ENCODE data around the gene TXNDC16. TPM values are rescaled to one million over a fixed set of nuclear protein-coding genes. Genes with fewer than 3 reads are reported as not detected.

Gene TXNDC16
- total and polyA plus RNA-seq, 5 donors = 2.6 to 7.6 (median 6.7) TPM

DNA sequence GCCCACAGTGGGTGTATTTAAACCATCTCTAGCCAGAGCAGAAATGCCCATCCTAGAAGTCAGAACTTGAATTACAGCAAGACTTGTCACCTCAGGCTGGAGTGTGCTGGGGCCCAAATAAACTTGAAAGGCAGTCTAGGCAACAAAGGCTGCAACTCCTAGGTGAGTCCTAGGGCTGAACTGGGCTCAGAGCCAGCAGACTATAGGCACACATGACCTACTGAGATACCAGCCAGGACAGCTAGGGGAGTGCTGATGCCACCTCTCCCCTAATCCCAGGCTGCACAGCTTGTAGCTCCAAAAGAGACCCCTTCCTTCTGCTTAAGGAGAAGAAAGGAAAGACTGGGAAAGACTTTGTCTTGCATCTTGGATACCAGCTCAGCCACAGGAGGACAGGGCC is 106.0 kb downstream of the TXNDC16 start:
- ATAC-seq (no peak), DNase-seq (peak in 2 of 3 donors; percentile 6 to 12)
- H3K4me3 ChIP-seq (ENCODE audit: low read length) = no peak overlapping the region
- H3K4me1 ChIP-seq (ENCODE audit: control insufficient read depth, insufficient read depth, low read length) = no peaks in the 10 kb centered on the region
- no peaks in the 10 kb centered on the region for H3K27me3 ChIP-seq (ENCODE audit: control insufficient read depth, insufficient read depth)
- no peaks in the 10 kb centered on the region for H3K9me3 ChIP-seq (ENCODE audit: control insufficient read depth, low read length)
- intact Hi-C loops (cut with DNase I) = no loop called here
- H3K27ac ChIP-seq (ENCODE audit: low read length) = no peak overlapping the region

DNA sequence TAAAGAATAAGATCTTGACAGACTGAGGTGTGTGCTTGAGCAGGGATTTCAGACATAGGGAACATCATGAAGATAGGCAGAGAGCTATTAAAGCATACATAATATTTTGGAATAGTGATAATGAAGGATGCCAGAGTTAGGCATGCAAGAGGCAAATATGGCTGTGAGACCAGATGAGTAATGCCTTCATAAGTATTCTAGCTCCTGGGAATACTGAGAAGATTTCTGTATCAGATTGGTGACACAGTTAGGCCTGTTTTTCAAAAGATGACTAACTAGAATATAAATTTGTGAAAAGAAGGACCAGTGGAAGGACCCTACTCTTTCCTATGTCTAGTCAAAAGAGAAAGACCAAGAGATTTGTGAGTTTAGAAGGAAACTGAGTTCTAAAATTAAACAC is 108.8 kb downstream of the TXNDC16 start:
- DNase-seq = no peak
- Histone ChIP-seq H3K4me3 (ENCODE audit: low read length) (no peak overlapping the region), H3K27me3 (ENCODE audit: control insufficient read depth, insufficient read depth) (no peaks in the 10 kb centered on the region), H3K27ac (ENCODE audit: low read length) (no peak overlapping the region), H3K4me1 (ENCODE audit: control insufficient read depth, insufficient read depth, low read length) (no peaks in the 10 kb centered on the region), H3K9me3 (ENCODE audit: control insufficient read depth, low read length) (no peaks in the 10 kb centered on the region)
- no peak for ATAC-seq
- intact Hi-C loops (cut with DNase I) = no loop called here

DNA sequence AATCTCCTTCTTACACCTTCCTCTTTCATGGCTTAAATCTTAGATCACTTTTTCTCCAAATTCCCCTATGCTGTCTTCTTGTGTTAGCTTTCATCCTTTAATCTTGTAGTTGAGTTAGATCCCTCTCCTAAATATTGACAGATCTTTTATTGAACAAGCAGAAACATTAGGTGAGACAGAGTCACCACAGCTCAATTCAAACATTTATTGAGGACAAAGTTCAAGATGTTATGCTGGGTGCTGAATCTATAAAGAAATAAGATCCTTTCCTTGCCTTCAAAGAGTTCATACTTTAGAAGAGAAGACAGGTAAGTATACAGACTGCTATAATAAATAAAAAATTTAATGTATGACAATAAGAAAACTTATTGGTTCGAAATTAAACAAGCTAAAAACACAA is 109.7 kb downstream of the TXNDC16 start:
- Histone ChIP-seq H3K9me3 (ENCODE audit: control insufficient read depth, low read length) (no peaks in the 10 kb centered on the region), H3K4me1 (ENCODE audit: control insufficient read depth, insufficient read depth, low read length) (no peaks in the 10 kb centered on the region), H3K27me3 (ENCODE audit: control insufficient read depth, insufficient read depth) (no peaks in the 10 kb centered on the region), H3K4me3 (ENCODE audit: low read length) (no peak overlapping the region), H3K27ac (ENCODE audit: low read length) (no peak overlapping the region)
- DNase-seq = no peak
- 94% methylated on average over 1 of the region's 1 CpG for WGBS
- ATAC-seq = no peak
- intact Hi-C loops (cut with DNase I) = no loop called here

DNA sequence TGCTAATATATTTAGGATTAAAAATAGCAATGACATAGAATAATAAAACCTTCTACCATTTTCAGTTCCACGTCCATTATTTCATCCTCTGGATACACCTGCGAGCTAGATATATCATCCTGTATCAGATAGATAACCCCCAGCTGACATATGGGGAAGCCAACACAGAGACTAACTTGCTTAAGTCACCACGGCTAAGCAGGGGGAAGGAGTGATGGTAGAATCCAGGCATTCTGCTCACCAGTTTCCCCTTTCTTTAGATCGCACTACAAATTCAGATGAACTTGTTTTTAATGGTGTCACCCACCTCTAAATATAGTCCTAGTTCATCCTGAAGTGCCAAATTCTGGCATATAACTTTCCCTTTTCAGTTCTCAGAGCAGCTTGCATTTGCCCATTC is 110.1 kb downstream of the TXNDC16 start:
- ATAC-seq (no peak), DNase-seq (no peak)
- intact Hi-C loops (cut with DNase I) = no loop called here
- 85% methylated on average over 4 of the region's 4 CpGs for WGBS
- H3K9me3 ChIP-seq (ENCODE audit: control insufficient read depth, low read length) = no peaks in the 10 kb centered on the region
- H3K4me3 ChIP-seq (ENCODE audit: low read length) = no peak overlapping the region
- H3K4me1 ChIP-seq (ENCODE audit: control insufficient read depth, insufficient read depth, low read length) = no peaks in the 10 kb centered on the region
- H3K27me3 ChIP-seq (ENCODE audit: control insufficient read depth, insufficient read depth) = no peaks in the 10 kb centered on the region
- no peak overlapping the region for H3K27ac ChIP-seq (ENCODE audit: low read length)

DNA sequence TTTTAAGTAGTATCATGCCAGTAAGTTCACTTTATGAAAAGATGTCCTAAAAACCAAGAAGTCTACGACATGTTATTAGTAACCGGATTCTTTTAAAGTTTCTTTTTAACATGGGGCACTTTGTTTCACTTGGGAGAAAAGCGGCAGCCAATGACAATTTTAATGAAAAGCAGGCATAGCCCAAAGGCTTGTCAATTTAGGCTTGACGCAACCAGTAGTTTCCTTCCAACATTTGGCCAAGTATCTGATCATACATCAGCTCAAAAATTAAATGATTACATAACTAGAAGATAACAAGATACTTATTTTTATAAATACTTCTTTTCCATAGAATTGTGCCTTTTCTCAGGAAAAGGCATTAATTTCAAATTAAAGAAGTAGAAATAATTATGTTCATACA is 112.8 kb downstream of the TXNDC16 start:
- DNase-seq (no peak), ATAC-seq (no peak)
- WGBS = 95% methylated on average over 4 of the region's 4 CpGs
- no peak overlapping the region for H3K4me3 ChIP-seq (ENCODE audit: low read length)
- no peak overlapping the region for H3K27ac ChIP-seq (ENCODE audit: low read length)
- intact Hi-C loops (cut with DNase I) = no loop called here
- no peaks in the 10 kb centered on the region for H3K9me3 ChIP-seq (ENCODE audit: control insufficient read depth, low read length)
- no peaks in the 10 kb centered on the region for H3K4me1 ChIP-seq (ENCODE audit: control insufficient read depth, insufficient read depth, low read length)
- H3K27me3 ChIP-seq (ENCODE audit: control insufficient read depth, insufficient read depth) = no peaks in the 10 kb centered on the region

DNA sequence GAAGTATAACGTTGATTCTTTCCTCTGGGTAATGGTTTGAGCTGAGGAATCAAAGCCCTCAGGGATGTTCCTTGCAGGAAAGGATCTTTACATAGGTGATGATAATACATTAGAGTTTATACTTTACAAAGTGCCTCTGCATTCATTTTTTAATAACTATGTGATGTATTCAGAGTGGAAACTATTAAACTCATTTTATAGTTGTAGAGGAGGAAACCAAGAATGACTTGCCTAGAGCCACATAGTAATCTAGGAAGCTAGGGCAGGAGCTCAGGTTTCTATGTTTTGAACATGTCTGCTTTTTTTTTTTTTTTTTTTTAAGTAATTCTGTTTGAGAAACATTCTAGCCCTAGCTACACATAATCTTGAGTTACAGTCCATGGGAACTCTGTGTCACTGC is 117.3 kb downstream of the TXNDC16 start:
- Histone ChIP-seq H3K27ac (ENCODE audit: low read length) (no peak overlapping the region), H3K4me3 (ENCODE audit: low read length) (no peak overlapping the region), H3K9me3 (ENCODE audit: control insufficient read depth, low read length) (no peaks in the 10 kb centered on the region), H3K27me3 (ENCODE audit: control insufficient read depth, insufficient read depth) (no peaks in the 10 kb centered on the region), H3K4me1 (ENCODE audit: control insufficient read depth, insufficient read depth, low read length) (no peaks in the 10 kb centered on the region)
- ATAC-seq (no peak), DNase-seq (no peak)
- intact Hi-C loops (cut with DNase I) = no loop called here
- 94% methylated on average over 1 of the region's 1 CpG for WGBS

DNA sequence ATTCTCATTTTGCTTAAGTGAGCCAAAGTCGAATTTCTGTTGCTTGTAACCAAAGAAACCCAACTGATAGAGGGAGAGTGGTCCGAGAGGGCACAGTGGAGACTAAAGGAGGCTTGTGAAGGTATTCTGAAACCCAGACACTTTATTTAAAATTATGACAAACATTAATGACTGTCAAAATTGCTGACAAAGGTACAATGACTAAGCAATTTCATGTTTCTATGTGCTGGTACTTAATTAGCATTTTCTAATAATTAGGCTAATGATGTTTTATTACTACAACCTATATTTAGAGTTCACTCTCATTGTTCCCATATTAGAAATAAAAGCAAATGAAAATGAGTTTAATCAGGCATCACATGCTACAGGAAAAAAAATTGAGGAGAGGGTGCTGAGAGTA is 121.8 kb downstream of the TXNDC16 start:
- no peak overlapping the region for H3K27ac ChIP-seq (ENCODE audit: low read length)
- DNase-seq (no peak), ATAC-seq (no peak)
- no peaks in the 10 kb centered on the region for H3K27me3 ChIP-seq (ENCODE audit: control insufficient read depth, insufficient read depth)
- no peak overlapping the region for H3K4me3 ChIP-seq (ENCODE audit: low read length)
- 95% methylated on average over 2 of the region's 2 CpGs for WGBS
- H3K9me3 ChIP-seq (ENCODE audit: control insufficient read depth, low read length) = no peaks in the 10 kb centered on the region
- no peaks in the 10 kb centered on the region for H3K4me1 ChIP-seq (ENCODE audit: control insufficient read depth, insufficient read depth, low read length)
- intact Hi-C loops (cut with DNase I) = no loop called here

DNA sequence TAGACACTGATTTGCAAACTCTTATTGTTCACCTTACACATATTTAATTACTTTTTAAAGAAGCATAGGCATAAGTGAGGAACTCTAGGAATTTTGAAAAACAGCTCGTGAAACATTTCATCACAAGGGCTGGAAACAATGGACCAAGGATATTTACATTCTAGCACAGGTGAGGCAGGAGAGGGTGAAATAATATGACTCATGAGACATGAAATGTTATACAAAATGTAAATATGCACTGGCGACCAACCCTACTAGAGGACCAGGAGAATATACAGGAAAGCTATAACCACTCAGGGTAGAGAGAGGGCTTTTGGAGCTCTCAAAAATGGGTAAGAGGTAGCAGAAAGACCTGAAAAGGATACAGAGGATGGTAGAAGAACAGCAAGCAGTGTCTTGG is 122.9 kb downstream of the TXNDC16 start:
- ATAC-seq (no peak), DNase-seq (no peak)
- Histone ChIP-seq H3K27me3 (ENCODE audit: control insufficient read depth, insufficient read depth) (no peaks in the 10 kb centered on the region), H3K4me1 (ENCODE audit: control insufficient read depth, insufficient read depth, low read length) (no peaks in the 10 kb centered on the region), H3K4me3 (ENCODE audit: low read length) (no peak overlapping the region), H3K9me3 (ENCODE audit: control insufficient read depth, low read length) (no peaks in the 10 kb centered on the region), H3K27ac (ENCODE audit: low read length) (no peak overlapping the region)
- WGBS = 95% methylated on average over 2 of the region's 2 CpGs
- intact Hi-C loops (cut with DNase I) = no loop called here

DNA sequence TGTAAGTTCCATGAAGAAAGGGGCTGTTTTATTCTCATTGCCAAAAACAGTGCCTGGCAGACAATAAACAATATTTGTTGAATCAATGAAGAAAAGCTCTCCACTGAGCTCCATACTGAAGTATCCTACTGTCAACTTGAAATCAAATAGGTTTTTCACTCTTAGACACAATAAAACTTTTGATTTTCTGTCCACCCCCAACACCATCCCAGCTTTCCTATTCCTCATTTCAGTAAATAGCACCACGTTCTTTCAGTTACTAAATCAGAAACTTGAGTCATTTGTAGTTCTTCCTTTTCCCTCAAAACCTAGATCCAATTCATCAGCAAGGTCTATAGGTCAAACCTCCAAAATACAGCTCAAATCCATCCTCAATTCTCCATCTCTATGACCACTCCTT is 124.8 kb downstream of the TXNDC16 start:
- no peak for ATAC-seq

DNA sequence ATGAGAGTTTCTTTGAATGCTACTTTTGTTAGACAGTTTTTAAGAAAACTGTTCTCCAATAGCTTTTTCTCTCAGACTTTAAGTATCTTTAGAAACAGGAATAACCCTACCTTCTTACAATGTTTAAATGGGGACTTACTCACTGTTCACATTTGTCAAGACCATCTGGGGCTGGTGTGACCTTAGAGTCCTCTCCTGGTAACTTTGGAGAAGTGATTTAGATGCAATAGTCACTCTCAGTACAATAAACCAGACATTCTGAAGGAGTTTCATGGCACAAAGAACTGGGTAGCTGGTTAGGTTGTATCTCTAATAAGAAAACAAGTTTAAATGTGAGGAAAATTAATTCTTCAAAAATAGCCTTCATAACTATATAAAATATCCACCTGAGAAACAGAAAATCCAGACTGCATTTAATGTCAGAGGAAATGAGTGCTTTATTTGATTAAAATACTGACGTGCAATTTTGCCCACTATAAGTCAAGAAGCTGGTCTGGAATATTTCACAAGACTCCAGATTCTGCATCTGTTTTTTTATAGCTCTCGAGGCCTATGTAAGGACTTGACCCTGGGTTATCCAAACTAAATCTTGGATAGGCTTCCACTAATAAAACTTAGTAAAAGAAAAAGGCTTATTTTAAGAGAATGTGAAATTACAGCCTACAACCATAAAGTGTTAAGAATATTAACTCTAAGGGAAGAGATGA is 129.5 kb downstream of the TXNDC16 start:
- intact Hi-C loops (cut with DNase I) = no loop called here
- ATAC-seq (no peak), DNase-seq (no peak)
- Histone ChIP-seq H3K27me3 (ENCODE audit: control insufficient read depth, insufficient read depth) (no peaks in the 10 kb centered on the region), H3K9me3 (ENCODE audit: control insufficient read depth, low read length) (no peaks in the 10 kb centered on the region), H3K4me1 (ENCODE audit: control insufficient read depth, insufficient read depth, low read length) (no peaks in the 10 kb centered on the region), H3K27ac (ENCODE audit: low read length) (no peak overlapping the region), H3K4me3 (ENCODE audit: low read length) (no peak overlapping the region)
- 56% methylated on average over 2 of the region's 2 CpGs for WGBS

More for the DNA sequence above, 124.8 kb downstream of the TXNDC16 start:
- Histone ChIP-seq H3K4me3 (ENCODE audit: low read length) (no peak overlapping the region), H3K4me1 (ENCODE audit: control insufficient read depth, insufficient read depth, low read length) (no peaks in the 10 kb centered on the region), H3K27ac (ENCODE audit: low read length) (no peak overlapping the region), H3K27me3 (ENCODE audit: control insufficient read depth, insufficient read depth) (no peaks in the 10 kb centered on the region), H3K9me3 (ENCODE audit: control insufficient read depth, low read length) (no peaks in the 10 kb centered on the region)
- no peak for DNase-seq
- 80% methylated on average over 1 of the region's 1 CpG for WGBS
- intact Hi-C loops (cut with DNase I) = no loop called here

DNA sequence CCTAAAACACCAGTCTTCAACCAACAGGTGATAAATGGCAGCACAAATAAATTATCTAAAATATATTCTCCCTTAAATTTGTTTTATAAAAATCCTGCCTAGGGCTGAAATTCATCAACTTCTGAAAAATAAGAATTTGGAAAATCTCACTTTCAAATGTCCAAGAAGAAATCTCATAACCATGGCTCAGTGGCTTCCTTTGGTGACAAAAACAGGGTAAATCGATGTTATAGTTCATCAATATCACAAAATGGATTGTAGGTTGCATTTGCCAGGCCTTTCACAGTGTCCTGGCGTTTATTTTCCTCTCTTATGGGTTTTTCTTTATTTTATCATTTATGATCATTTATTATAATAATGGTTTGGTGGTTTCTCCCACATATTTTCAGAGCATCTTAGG is 135.2 kb downstream of the TXNDC16 start:
- H3K4me1 ChIP-seq (ENCODE audit: control insufficient read depth, insufficient read depth, low read length) = no peaks in the 10 kb centered on the region
- no peaks in the 10 kb centered on the region for H3K27me3 ChIP-seq (ENCODE audit: control insufficient read depth, insufficient read depth)
- no peak overlapping the region for H3K27ac ChIP-seq (ENCODE audit: low read length)
- DNase-seq = no peak
- ATAC-seq = no peak
- no peaks in the 10 kb centered on the region for H3K9me3 ChIP-seq (ENCODE audit: control insufficient read depth, low read length)
- H3K4me3 ChIP-seq (ENCODE audit: low read length) = no peak overlapping the region
- intact Hi-C loops (cut with DNase I) = no loop called here
- 41% methylated on average over 2 of the region's 2 CpGs for WGBS

Data from right cardiac atrium (tissue), 5 donors.